Esophagus mucosa (tissue), 1 donor: ENCODE measurements around the gene THAP11. TPM values are rescaled to one million over a fixed set of nuclear protein-coding genes. Genes with fewer than 3 reads are reported as not detected.

Experiments used
- ATAC-seq: fragments of 200-7000 bp; cut with Tn5 transposase; one replicate; pipeline ENCODE4 v1.9.1; 2020
- total RNA-seq: library from RNA; stranded (reverse); gene quantifications from one replicate; pipeline ENCODE4 v1.2.4, GENCODE V29; 2023
- donor health status: DM: yes; HTN: yes; CAD: no.

Gene THAP11
- total RNA-seq, 1 donor from 2014 or later, result 16.8 TPM

DNA sequence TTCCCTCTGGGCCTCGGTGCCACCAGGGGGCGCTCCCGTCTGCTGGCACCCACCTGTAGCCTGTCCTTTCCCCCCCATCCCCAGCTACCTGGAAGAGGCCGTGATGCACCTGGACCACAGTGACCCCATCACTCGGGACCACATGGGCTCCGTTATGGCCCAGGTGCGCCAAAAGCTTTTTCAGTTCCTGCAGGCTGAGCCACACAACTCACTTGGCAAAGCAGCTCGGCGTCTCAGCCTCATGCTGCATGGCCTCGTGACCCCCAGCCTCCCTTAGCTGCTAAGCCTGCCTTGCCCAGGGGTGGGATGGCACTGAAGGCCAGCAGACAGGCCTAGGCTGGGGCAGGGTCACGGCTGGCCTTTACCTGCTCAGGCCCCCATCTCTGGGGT, 41.7 kb downstream of the THAP11 start:
- ATAC-seq, result peak; percentile 60

DNA sequence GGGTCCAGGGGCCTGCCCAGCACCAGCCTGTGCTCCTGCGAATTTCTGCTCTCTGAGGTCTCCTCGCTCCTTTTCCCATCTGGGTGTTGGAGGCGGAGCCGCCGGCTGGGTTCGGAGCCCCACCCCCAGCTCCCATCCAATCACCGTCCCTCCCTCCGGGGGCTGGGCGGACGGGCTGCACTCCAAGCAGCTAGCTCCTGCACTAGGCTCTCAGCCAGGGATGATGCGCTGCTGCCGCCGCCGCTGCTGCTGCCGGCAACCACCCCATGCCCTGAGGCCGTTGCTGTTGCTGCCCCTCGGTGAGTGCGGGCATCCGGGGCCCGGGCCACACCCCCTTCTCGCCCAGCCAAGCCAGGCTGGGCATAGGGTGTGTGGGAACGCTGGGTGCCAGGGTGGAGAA, 42.6 kb downstream of the THAP11 start, which contains the start of gene NRN1L:
Gene NRN1L (plus strand): TSS at position 202 of the 400 bp plus-strand sequence. CDS start 19 bp downstream, at position 221.
- ATAC-seq, result peak; percentile 88

- ATAC-seq, result no peak
Measured at GRCh38 chr16:67885545-67885944, 43.4 kb downstream of the THAP11 start.

- ATAC-seq, result no peak
Measured at GRCh38 chr16:67885976-67886375, 43.9 kb downstream of the THAP11 start.

- no peak for ATAC-seq
Measured at GRCh38 chr16:67886387-67886786, 44.3 kb downstream of the THAP11 start.

DNA sequence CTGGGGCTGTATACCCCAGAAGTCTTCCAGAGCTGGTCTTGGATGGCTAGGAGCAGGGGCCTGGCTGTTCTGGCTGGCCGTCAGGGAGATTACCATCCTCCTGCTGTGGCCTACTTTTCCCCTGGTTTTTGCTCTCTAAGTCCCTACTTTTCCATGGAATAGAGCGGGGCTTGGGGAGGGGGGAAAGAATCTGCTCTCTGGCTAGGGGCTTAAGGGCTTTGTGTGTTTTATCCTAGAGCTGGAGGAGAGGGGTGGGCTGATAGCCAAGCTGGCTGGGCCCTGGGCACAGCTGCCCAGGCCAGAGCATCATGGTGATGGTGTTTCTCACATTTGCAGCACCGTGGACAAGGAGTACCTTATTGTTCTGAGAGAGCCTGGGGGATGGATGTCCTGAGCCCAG, 46.2 kb downstream of the THAP11 start:
- ATAC-seq, result no peak

DNA sequence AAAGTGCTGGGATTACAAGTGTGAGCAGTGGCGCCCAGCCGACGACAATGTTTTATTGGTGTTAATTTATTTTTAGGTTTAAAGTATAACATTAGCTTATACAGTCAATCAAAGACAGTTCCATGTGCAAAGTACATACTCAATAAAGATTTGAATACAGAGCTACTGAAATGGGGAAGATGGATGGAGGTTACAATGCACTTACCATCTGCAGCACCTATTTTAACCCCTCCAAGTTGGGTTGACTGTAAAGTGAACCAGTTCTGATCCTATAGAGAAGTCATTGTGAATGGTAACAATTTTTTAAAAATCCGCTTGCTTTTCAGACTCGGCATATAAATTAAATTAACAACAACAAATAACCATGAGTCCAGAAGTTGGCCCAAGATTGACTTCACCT, 50.3 kb downstream of the THAP11 start:
- no peak for ATAC-seq

DNA sequence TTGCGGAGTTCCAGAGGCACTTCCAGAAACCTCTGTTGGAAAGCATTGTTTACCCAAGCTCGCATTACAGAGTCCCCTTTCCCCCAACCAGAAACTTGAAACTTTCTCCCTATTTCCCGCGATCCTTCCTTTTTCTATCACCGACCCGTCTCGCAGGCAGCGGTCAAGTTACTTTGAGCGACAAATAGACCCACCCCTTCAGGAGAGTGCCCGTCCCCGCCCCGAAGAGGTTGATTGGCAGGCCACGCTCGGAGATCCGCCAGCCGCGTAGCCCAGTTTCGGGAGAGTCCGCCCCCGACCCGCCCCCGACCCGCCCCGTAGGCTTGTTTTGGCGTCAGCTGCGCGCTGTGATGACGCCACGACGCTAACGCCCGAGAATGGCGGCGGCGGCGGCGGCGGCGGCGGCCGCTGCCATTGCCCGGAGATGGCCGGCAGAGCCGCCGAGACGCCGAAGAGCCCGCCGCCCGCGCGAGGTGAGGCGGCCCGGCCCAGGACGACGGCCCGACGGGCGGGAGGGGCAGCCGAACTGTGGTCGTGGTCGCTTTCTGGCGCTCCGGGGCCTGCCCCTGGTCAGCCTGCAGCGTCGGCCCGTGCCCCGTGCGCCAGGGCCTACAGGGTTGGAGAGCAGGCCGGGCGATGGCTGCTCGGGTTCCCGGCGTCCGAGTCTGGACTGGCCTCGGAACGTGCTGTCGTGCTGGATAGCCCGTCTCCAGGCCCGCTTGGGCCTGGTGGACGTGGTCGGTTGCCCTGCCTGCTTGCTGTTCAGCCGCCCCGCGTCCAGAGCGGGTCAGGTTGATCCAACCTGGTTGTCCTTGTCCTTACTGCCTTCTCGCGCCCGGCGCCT, 51.0 kb downstream of the THAP11 start, which contains the start of gene PSKH1:
Gene PSKH1 (plus strand): TSS at position 356 of the 844 bp plus-strand sequence. CDS start 15,496 bp downstream, outside the sequence.
- peak; percentile 94 for ATAC-seq

Other genes starting within 250 kb of the THAP11 start
- 2.4 TPM for gene CARMIL2, start 197.2 kb upstream of the THAP11 start, total RNA-seq
- gene ACD, start 182.1 kb upstream of the THAP11 start, total RNA-seq, result 7.8 TPM
- gene PARD6A, start 181.4 kb upstream of the THAP11 start, total RNA-seq, result 1.8 TPM
- gene ENKD1, start 175.6 kb upstream of the THAP11 start, total RNA-seq, result 3.8 TPM
- gene C16orf86, start 175.5 kb upstream of the THAP11 start, total RNA-seq, result 0.84 TPM
- gene GFOD2, start 123.0 kb upstream of the THAP11 start, total RNA-seq, result 25.4 TPM
- 20.1 TPM for gene RANBP10, start 35.8 kb upstream of the THAP11 start, total RNA-seq
- 0.40 TPM for gene TSNAXIP1, start 35.4 kb upstream of the THAP11 start, total RNA-seq
- gene NUTF2, start 4.6 kb downstream of the THAP11 start, total RNA-seq, result 65.2 TPM
- 16.5 TPM for gene CENPT, start 5.4 kb downstream of the THAP11 start, total RNA-seq
- 32.7 TPM for gene EDC4, start 30.7 kb downstream of the THAP11 start, total RNA-seq
- gene NRN1L, start 42.6 kb downstream of the THAP11 start, total RNA-seq, result not detected
- gene PSKH1, start 50.9 kb downstream of the THAP11 start, total RNA-seq, result 15.5 TPM
- gene CTRL, start 89.5 kb downstream of the THAP11 start, total RNA-seq, result 0.64 TPM
- 25.9 TPM for gene PSMB10, start 94.5 kb downstream of the THAP11 start, total RNA-seq
- gene LCAT, start 101.8 kb downstream of the THAP11 start, total RNA-seq, result 4.1 TPM
- gene SLC12A4, start 126.3 kb downstream of the THAP11 start, total RNA-seq, result 17.5 TPM
- 0.08 TPM for gene DPEP3, start 138.2 kb downstream of the THAP11 start, total RNA-seq
- 0.68 TPM for gene DPEP2, start 157.2 kb downstream of the THAP11 start, total RNA-seq
- not detected for gene DPEP2NB, start 173.6 kb downstream of the THAP11 start, total RNA-seq
- gene DDX28, start 180.9 kb downstream of the THAP11 start, total RNA-seq, result 12.1 TPM
- gene DUS2, start 181.0 kb downstream of the THAP11 start, total RNA-seq, result 17.4 TPM
- 17.6 TPM for gene NFATC3, start 243.1 kb downstream of the THAP11 start, total RNA-seq